OCI-LY7 (cell line): Measurements from ENCODE around the gene BSX.

ENCODE experiments used
- EZH2phosphoT487 ChIP-seq: fragments of 200-600 bp; sonication (generic); IDR thresholded peaks from 2 replicates; pipeline ENCODE4 v1.6.1; 2018; ENCODE audit warnings: low read depth, borderline replicate concordance, mild to moderate bottlenecking, mixed run types, antibody characterized with exemption, low read length, moderate library complexity, mixed read lengths
- TF ChIP-seq, protein P1 (sequence below): fragments of 200-600 bp; sonication (generic); conservative IDR thresholded peaks from 2 replicates; pipeline ENCODE4 v1.5.1; 2014; ENCODE audit warnings: mild to moderate bottlenecking, antibody characterized with exemption, low read length, moderate library complexity, mixed read lengths

DNA sequence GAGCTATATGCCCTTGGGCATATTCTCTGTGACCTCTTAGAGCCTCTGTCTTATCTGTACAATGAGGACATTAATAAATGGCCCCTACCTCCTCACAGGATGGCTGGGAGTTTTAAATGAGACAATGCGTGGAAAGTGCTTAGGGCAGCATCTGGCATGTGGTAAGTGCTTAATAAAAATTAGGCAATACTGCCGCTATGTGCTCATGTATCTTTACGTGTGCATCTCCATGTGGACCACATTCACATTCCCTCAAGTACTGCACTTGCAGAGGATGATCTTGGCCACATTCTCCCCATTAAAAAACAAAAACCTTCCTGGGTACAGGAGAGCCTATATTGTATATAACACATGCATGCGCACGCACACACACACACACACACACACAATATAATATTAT lies 19.1 kb upstream of the BSX start:
- TF ChIP-seq, protein P1, sequence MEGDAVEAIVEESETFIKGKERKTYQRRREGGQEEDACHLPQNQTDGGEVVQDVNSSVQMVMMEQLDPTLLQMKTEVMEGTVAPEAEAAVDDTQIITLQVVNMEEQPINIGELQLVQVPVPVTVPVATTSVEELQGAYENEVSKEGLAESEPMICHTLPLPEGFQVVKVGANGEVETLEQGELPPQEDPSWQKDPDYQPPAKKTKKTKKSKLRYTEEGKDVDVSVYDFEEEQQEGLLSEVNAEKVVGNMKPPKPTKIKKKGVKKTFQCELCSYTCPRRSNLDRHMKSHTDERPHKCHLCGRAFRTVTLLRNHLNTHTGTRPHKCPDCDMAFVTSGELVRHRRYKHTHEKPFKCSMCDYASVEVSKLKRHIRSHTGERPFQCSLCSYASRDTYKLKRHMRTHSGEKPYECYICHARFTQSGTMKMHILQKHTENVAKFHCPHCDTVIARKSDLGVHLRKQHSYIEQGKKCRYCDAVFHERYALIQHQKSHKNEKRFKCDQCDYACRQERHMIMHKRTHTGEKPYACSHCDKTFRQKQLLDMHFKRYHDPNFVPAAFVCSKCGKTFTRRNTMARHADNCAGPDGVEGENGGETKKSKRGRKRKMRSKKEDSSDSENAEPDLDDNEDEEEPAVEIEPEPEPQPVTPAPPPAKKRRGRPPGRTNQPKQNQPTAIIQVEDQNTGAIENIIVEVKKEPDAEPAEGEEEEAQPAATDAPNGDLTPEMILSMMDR = no peak
- TF ChIP-seq EZH2phosphoT487 = no peak
